NB4 (cell line): ENCODE results near the gene CHST8.

Experiments
- MYC ChIP-seq: IDR thresholded peaks from 2 replicates; pipeline ENCODE4 v1.6.1; 2011; ENCODE audit warnings: low read depth, low read length
- POLR2A ChIP-seq: IDR thresholded peaks from 2 replicates; pipeline ENCODE4 v1.6.1; 2011; ENCODE audit warnings: mild to moderate bottlenecking; ENCODE audit not compliant: insufficient read length; ENCODE audit errors: extremely low read depth
- TF ChIP-seq, protein P1 (sequence below): IDR thresholded peaks from one replicate; pipeline ENCODE4 v1.5.1; 2012; ENCODE audit warnings: low read depth, low read length

DNA sequence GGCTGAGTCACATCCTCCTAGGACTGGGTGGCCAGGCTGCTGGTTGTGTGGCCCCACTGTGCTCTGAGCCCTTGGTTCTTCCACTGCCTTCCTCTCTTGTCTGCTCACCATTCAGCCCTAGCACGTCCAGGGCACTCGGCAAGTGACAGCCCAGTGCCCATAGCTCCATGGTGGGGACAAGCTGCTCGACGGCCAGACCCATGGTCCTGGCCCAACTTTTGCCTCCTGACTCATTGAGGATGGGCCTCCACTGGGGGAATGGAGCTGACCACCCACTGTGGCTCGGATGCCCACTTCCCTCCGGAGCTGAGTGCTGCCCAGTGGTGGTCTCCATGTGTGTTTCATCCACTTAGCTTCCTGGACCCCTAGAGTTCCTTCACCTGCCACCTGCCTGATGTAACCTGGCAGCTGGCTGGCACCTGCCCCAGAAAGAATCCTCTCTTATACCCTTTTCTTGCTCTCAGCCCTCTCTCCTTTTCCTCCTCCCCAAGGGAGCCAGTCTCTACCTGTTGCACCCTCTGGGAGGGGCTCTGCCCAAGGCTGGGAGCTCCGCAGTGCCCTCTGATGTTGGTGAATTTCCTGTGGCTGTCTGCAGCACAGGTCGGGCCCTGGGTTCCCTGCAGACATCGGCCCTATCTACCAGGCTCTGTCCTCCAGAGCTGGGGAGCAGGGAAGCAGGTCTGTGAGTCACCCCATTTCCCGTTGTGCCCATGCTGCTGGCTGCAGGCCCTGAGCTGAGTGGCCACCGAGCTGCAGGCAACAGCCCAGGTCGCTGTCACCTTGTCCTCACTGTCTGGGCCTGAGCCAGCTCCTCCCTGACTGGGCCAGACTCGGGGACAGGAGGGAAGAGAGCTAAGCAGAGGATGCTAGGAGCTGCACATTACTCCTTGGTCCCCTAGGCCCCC, 7.4 kb downstream of the CHST8 start:
- TF ChIP-seq, protein P1, sequence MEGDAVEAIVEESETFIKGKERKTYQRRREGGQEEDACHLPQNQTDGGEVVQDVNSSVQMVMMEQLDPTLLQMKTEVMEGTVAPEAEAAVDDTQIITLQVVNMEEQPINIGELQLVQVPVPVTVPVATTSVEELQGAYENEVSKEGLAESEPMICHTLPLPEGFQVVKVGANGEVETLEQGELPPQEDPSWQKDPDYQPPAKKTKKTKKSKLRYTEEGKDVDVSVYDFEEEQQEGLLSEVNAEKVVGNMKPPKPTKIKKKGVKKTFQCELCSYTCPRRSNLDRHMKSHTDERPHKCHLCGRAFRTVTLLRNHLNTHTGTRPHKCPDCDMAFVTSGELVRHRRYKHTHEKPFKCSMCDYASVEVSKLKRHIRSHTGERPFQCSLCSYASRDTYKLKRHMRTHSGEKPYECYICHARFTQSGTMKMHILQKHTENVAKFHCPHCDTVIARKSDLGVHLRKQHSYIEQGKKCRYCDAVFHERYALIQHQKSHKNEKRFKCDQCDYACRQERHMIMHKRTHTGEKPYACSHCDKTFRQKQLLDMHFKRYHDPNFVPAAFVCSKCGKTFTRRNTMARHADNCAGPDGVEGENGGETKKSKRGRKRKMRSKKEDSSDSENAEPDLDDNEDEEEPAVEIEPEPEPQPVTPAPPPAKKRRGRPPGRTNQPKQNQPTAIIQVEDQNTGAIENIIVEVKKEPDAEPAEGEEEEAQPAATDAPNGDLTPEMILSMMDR = no peak
- TF ChIP-seq POLR2A (no peak), MYC (no peak)
